ENCODE measurements around the gene ARRDC1. TPM values are rescaled to one million over a fixed set of nuclear protein-coding genes. Genes with fewer than 3 reads are reported as not detected.
A peak's percentile ranks its signal among the peaks of the same experiment; 100 is the strongest.

The ARRDC1 gene
- total and polyA plus RNA-seq, 8 donors = 26.2 to 77.3 (median 32.6) TPM

DNA sequence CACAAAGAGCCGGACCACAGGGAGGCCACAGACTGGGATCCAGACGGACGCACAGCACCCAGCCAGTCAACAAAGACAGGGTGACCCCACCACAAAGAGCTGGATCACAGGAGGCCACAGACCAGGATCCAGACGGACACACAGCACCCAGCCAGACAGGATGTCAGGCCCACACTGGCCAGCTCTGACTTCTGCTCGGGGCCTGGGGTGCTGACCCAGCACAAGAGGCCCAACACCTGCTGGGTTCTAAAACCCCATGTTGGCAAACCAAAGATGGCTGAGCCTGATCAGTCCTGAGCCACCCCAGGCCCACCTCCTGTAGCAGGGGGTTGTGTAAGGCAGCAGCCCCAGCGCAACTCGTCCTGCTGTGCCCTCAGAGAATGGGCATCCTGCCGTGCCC, 21.5 kb upstream of the ARRDC1 start:
- DNase-seq (no peak), ATAC-seq (no peak)
- peaks cover 0 to 68% of the 10 kb centered on the region in 2 donors for H3K36me3 ChIP-seq
- no peaks in the 10 kb centered on the region for H3K9me3 ChIP-seq
- TF ChIP-seq CTCF (IDR thresholded peaks at IDR 0.05) = no peak
- no peaks in the 10 kb centered on the region for H3K27me3 ChIP-seq
- no peak overlapping the region for H3K27ac ChIP-seq
- H3K4me1 ChIP-seq = peaks cover under 1 to 8% of the 10 kb centered on the region in 2 donors
- no peak overlapping the region for H3K4me3 ChIP-seq
- intact Hi-C loops (cut with DNase I) = no loop called here

DNA sequence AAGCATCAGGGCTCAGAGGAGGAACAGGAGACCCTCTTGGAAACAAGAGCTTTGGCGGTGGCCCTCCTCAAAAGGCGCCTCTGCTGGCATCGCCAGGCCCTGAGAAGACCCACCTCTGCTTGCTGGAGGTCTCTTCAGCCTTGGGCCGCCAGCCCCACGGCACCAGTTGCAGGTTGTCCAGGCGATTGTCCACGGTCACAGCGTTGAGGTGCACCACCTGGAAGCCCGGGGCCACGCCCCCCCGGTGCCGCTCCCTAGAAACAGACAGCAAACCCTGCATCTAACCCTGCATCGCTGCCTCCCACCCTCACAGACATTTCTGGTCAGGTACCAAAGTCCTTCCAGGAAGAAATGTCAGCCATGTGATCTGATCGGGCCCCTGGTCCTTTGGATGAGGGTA, 18.6 kb upstream of the ARRDC1 start:
- TF ChIP-seq CTCF (IDR thresholded peaks at IDR 0.05) = no peak

DNA sequence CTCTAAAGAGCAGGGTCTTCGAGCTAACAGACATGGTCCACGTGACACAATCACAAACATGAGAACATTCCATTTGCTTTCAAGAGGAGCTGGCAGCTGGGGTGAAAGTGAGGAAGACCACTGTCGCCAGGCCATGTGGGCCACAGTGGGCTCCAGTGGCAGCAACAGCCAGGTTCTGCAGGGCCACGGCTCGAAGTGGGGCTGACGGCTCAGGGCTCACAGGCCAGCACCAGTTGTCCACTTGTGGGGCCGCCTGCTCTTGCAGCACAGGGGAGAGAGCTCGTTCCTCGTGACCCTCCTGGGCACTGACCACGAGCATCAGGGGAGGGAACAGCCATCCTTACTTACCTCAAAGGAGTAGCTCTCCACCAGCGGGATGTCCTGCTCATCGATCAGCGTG, 17.2 kb upstream of the ARRDC1 start:
- intact Hi-C loops (cut with DNase I) = no loop called here
- Histone ChIP-seq H3K27ac (no peak overlapping the region), H3K36me3 (peaks cover 0 to 47% of the 10 kb centered on the region in 2 donors), H3K27me3 (no peaks in the 10 kb centered on the region), H3K4me1 (peaks cover 14 to 31% of the 10 kb centered on the region in 2 donors), H3K9me3 (no peaks in the 10 kb centered on the region), H3K4me3 (no peak overlapping the region)
- TF ChIP-seq CTCF (IDR thresholded peaks at IDR 0.05) = no peak
- DNase-seq (no peak), ATAC-seq (no peak)

More for the DNA sequence above, 18.6 kb upstream of the ARRDC1 start:
- Histone ChIP-seq H3K27ac (no peak overlapping the region), H3K4me3 (no peak overlapping the region), H3K36me3 (peaks cover 0 to 61% of the 10 kb centered on the region in 2 donors), H3K9me3 (no peaks in the 10 kb centered on the region), H3K4me1 (peaks cover 14 to 20% of the 10 kb centered on the region in 2 donors), H3K27me3 (no peaks in the 10 kb centered on the region)
- intact Hi-C loops (cut with DNase I) = no loop called here
- ATAC-seq (no peak), DNase-seq (no peak)

DNA sequence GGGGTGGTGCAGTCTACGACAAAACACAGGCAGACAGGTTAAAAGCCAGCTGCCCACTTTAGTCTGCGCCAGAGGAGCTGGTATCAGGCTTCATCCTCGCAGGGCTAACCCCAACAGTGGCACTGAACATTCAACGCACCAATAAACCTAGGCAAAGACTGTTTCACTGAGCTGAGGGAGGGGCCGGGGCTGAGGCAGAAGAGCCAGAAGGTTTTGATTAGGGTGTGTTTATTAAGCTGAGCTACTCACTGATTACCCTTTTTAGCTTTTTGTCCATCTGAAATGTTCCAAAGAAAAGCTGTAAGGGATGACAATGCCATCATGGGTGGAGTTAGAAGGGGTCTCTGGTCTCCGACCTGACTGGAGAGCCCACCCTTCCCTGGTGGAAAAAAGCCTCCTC, 16.6 kb upstream of the ARRDC1 start:
- Histone ChIP-seq H3K27me3 (no peaks in the 10 kb centered on the region), H3K4me3 (peak overlapping the region in 1 of 2 donors; percentile 90), H3K36me3 (peaks cover 0 to 41% of the 10 kb centered on the region in 2 donors), H3K4me1 (peaks cover 14 to 34% of the 10 kb centered on the region in 2 donors), H3K27ac (no peak overlapping the region), H3K9me3 (no peaks in the 10 kb centered on the region)
- intact Hi-C loops (cut with DNase I) = no loop called here
- TF ChIP-seq CTCF (IDR thresholded peaks at IDR 0.05) = no peak
- DNase-seq (no peak), ATAC-seq (no peak)

GRCh38 chr9:137589441-137590122, 15.9 kb upstream of the ARRDC1 start:
- H3K36me3 ChIP-seq = peaks cover 0 to 34% of the 10 kb centered on the region in 2 donors
- no peaks in the 10 kb centered on the region for H3K9me3 ChIP-seq
- H3K27ac ChIP-seq = no peak overlapping the region
- ATAC-seq (no peak), DNase-seq (peak in 2 of 4 donors; percentile 38 to 83)
- no peak for TF ChIP-seq CTCF (IDR thresholded peaks at IDR 0.05)
- intact Hi-C loops (cut with DNase I) = no loop called here
- H3K4me3 ChIP-seq = peak overlapping the region; percentile 51 to 90
- H3K4me1 ChIP-seq = peaks cover 14 to 34% of the 10 kb centered on the region in 2 donors
- H3K27me3 ChIP-seq = no peaks in the 10 kb centered on the region

Data from left lung (tissue), 10 donors.